ENCODE measurements around the gene XPO6.

The XPO6 gene

GRCh38 chr16:28175715-28176114, 36.0 kb downstream of the XPO6 start:
- peaks cover 8% of the 10 kb centered on the region; the same call in 1 of the 2 replicates for H4K20me1 ChIP-seq (ENCODE audit: insufficient read depth)
- no peak overlapping the region for H2AFZ ChIP-seq (ENCODE audit: low read depth)
- H3K79me2 ChIP-seq (ENCODE audit: insufficient read depth, low read depth) = peaks cover 70% of the 10 kb centered on the region
- no peak overlapping the region for H3K9ac ChIP-seq
- H3K4me3 ChIP-seq (IDR thresholded peaks at IDR 0.05; ENCODE audit: insufficient read depth, low read depth, low read length) = no peak overlapping the region
- TF ChIP-seq CTCF (conservative IDR thresholded peaks at IDR 0.05; ENCODE audit: low read depth, low read length) = no peak
- H3K27ac ChIP-seq = no peak overlapping the region
- H3K27me3 ChIP-seq (ENCODE audit: insufficient read depth, low read depth) = no peaks in the 10 kb centered on the region
- H3K4me1 ChIP-seq (ENCODE audit: low read depth, poor library complexity, severe bottlenecking) = peaks cover 26% of the 10 kb centered on the region
- H3K4me2 ChIP-seq = no peak overlapping the region
- peaks cover 11% of the 10 kb centered on the region; the same call in 1 of the 2 replicates for H3K36me3 ChIP-seq (ENCODE audit: insufficient read depth)

GRCh38 chr16:28172336-28172735, 39.4 kb downstream of the XPO6 start:
- Histone ChIP-seq H4K20me1 (ENCODE audit: insufficient read depth) (peaks cover 8% of the 10 kb centered on the region; the same call in 1 of the 2 replicates), H3K79me2 (ENCODE audit: insufficient read depth, low read depth) (peaks cover 39% of the 10 kb centered on the region; the same call in 1 of the 2 replicates), H3K9ac (no peak overlapping the region), H3K36me3 (ENCODE audit: insufficient read depth) (peaks cover 28% of the 10 kb centered on the region; the same call in 1 of the 2 replicates), H2AFZ (ENCODE audit: low read depth) (no peak overlapping the region), H3K27ac (peak overlapping the region; percentile 43; the same call in 1 of the 2 replicates), H3K27me3 (ENCODE audit: insufficient read depth, low read depth) (no peaks in the 10 kb centered on the region), H3K4me3 (IDR thresholded peaks at IDR 0.05; ENCODE audit: insufficient read depth, low read depth, low read length) (no peak overlapping the region), H3K4me2 (peak overlapping the region; percentile 18), H3K4me1 (ENCODE audit: low read depth, poor library complexity, severe bottlenecking) (peaks cover 24% of the 10 kb centered on the region)
- TF ChIP-seq CTCF (conservative IDR thresholded peaks at IDR 0.05; ENCODE audit: low read depth, low read length) = no peak

GRCh38 chr16:28171816-28172215, 39.9 kb downstream of the XPO6 start:
- Histone ChIP-seq H3K4me3 (IDR thresholded peaks at IDR 0.05; ENCODE audit: insufficient read depth, low read depth, low read length) (no peak overlapping the region), H3K4me1 (ENCODE audit: low read depth, poor library complexity, severe bottlenecking) (peaks cover 25% of the 10 kb centered on the region), H3K36me3 (ENCODE audit: insufficient read depth) (peaks cover 32% of the 10 kb centered on the region; the same call in 1 of the 2 replicates), H4K20me1 (ENCODE audit: insufficient read depth) (peaks cover 8% of the 10 kb centered on the region; the same call in 1 of the 2 replicates), H3K27ac (peak overlapping the region; percentile 43; the same call in 1 of the 2 replicates), H3K27me3 (ENCODE audit: insufficient read depth, low read depth) (no peaks in the 10 kb centered on the region), H3K9ac (no peak overlapping the region), H3K4me2 (peak overlapping the region; percentile 5; the same call in 1 of the 2 replicates), H3K79me2 (ENCODE audit: insufficient read depth, low read depth) (peaks cover 36% of the 10 kb centered on the region; the same call in 1 of the 2 replicates), H2AFZ (ENCODE audit: low read depth) (no peak overlapping the region)
- no peak for TF ChIP-seq CTCF (conservative IDR thresholded peaks at IDR 0.05; ENCODE audit: low read depth, low read length)

GRCh38 chr16:28168991-28169554, 42.7 kb downstream of the XPO6 start:
- Histone ChIP-seq H3K4me2 (no peak overlapping the region), H3K27ac (no peak overlapping the region), H3K4me3 (IDR thresholded peaks at IDR 0.05; ENCODE audit: insufficient read depth, low read depth, low read length) (no peak overlapping the region), H3K9ac (no peak overlapping the region), H3K4me1 (ENCODE audit: low read depth, poor library complexity, severe bottlenecking) (peaks cover 44% of the 10 kb centered on the region), H4K20me1 (ENCODE audit: insufficient read depth) (0 out of 2 replicates have a peak, but pooled peaks cover 5% of the 10 kb centered on the region), H3K79me2 (ENCODE audit: insufficient read depth, low read depth) (peaks cover 24% of the 10 kb centered on the region; the same call in 1 of the 2 replicates), H3K36me3 (ENCODE audit: insufficient read depth) (peaks cover 29% of the 10 kb centered on the region; the same call in 1 of the 2 replicates), H2AFZ (ENCODE audit: low read depth) (no peak overlapping the region), H3K27me3 (ENCODE audit: insufficient read depth, low read depth) (no peaks in the 10 kb centered on the region)
- no peak for TF ChIP-seq CTCF (conservative IDR thresholded peaks at IDR 0.05; ENCODE audit: low read depth, low read length)
